ENCODE measurements around the gene C17orf50. TPM values are rescaled to one million over a fixed set of nuclear protein-coding genes. Genes with fewer than 3 reads are reported as not detected.
A peak's percentile ranks its signal among the peaks of the same experiment; 100 is the strongest.

C17orf50 gene
- total and polyA plus RNA-seq, 7 donors, result 0.07 TPM; not detected in 6

GRCh38 chr17:35808240-35808961 is 47.7 kb downstream of the C17orf50 start:
- intact Hi-C loops (cut with DNase I), result loop anchor here (5.0 kb wide), 1 partner anchor 221 kb away; the partner anchor contains the start of gene AP2B1
- WGBS, 2 donors, result 23 to 32% methylated on average over 19 of the region's 19 CpGs
- Histone ChIP-seq H3K9me3 (no peaks in the 10 kb centered on the region), H3K27me3 (no peaks in the 10 kb centered on the region), H3K4me3 (peak overlapping the region; percentile 83 to 89 (median 86)), H3K36me3 (no peaks in the 10 kb centered on the region), H3K27ac (peak overlapping the region; percentile 90 to 98 (median 94)), H3K4me1 (peaks cover 0 to 50% (median 36%) of the 10 kb centered on the region in 4 donors)
- TF ChIP-seq POLR2AphosphoS5 (IDR thresholded peaks at IDR 0.05) (no peak), EP300 (IDR thresholded peaks at IDR 0.05) (no peak), CTCF (IDR thresholded peaks at IDR 0.05) (no peak), POLR2A (IDR thresholded peaks at IDR 0.05) (no peak)
- DNase-seq, result no peak

GRCh38 chr17:35808962-35809854 is 48.5 kb downstream of the C17orf50 start, which contains the start of gene TAF15:
TAF15 (plus strand) TSS chr17:35809484; CDS start chr17:35809570, 86 bp downstream.
- DNase-seq, result peak; percentile 98
- TF ChIP-seq POLR2A (IDR thresholded peaks at IDR 0.05), result peak; percentile 99
- TF ChIP-seq CTCF (IDR thresholded peaks at IDR 0.05), result peak; percentile 65 to 83 (median 74)
- TF ChIP-seq POLR2AphosphoS5 (IDR thresholded peaks at IDR 0.05), result peak; percentile 99 to 100 (median 100)
- TF ChIP-seq EP300 (IDR thresholded peaks at IDR 0.05), result no peak
- Histone ChIP-seq H3K4me3 (peak within 1 kb of the TSS; percentile 83 to 89 (median 86)), H3K27ac (peak within 1 kb of the TSS; percentile 90 to 98 (median 94)), H3K9me3 (no peaks in the 10 kb centered on the region), H3K27me3 (no peaks in the 10 kb centered on the region), H3K36me3 (no peaks in the 10 kb centered on the region), H3K4me1 (peaks cover 0 to 50% (median 35%) of the 10 kb centered on the region in 4 donors)
- WGBS, 2 donors, result 1% methylated on average over 71 of the region's 71 CpGs
- intact Hi-C loops (cut with DNase I), result loop anchor here (1.0 to 5.0 kb wide), 2 partner anchors 45 to 222 kb away; partner anchors contain the start of gene AP2B1

- H3K36me3 ChIP-seq, result no peaks in the 10 kb centered on the region
- H3K27ac ChIP-seq, result peak overlapping the region; percentile 90 to 98 (median 94)
- 0% methylated on average over 24 of the region's 24 CpGs for WGBS, 2 donors
- H3K4me1 ChIP-seq, result peaks cover 0 to 45% (median 37%) of the 10 kb centered on the region in 4 donors
- TF ChIP-seq POLR2AphosphoS5 (IDR thresholded peaks at IDR 0.05) (no peak), CTCF (IDR thresholded peaks at IDR 0.05) (no peak), EP300 (IDR thresholded peaks at IDR 0.05) (no peak), POLR2A (IDR thresholded peaks at IDR 0.05) (no peak)
- no peaks in the 10 kb centered on the region for H3K9me3 ChIP-seq
- intact Hi-C loops (cut with DNase I), result loop anchor here (1.0 to 5.0 kb wide), 2 partner anchors 46 to 223 kb away; partner anchors contain the start of gene AP2B1
- DNase-seq, result no peak
- H3K4me3 ChIP-seq, result peak overlapping the region; percentile 83 to 89 (median 86)
- H3K27me3 ChIP-seq, result no peaks in the 10 kb centered on the region
Observed at GRCh38 chr17:35809855-35810461, 49.3 kb downstream of the C17orf50 start.

- peaks cover 0 to 6% (median 0%) of the 10 kb centered on the region in 4 donors for H3K36me3 ChIP-seq
- H3K9me3 ChIP-seq, result no peaks in the 10 kb centered on the region
- 68 to 86% methylated on average over 6 of the region's 6 CpGs for WGBS, 2 donors
- intact Hi-C loops (cut with DNase I), result no loop called here
- no peak for DNase-seq
- H3K27me3 ChIP-seq, result no peaks in the 10 kb centered on the region
- TF ChIP-seq POLR2AphosphoS5 (IDR thresholded peaks at IDR 0.05) (no peak), EP300 (IDR thresholded peaks at IDR 0.05) (no peak), CTCF (IDR thresholded peaks at IDR 0.05) (no peak), POLR2A (IDR thresholded peaks at IDR 0.05) (no peak)
- H3K4me1 ChIP-seq, result peaks cover 0 to 57% (median 50%) of the 10 kb centered on the region in 4 donors
- no peak overlapping the region for H3K4me3 ChIP-seq
- no peak overlapping the region for H3K27ac ChIP-seq
Observed at GRCh38 chr17:35811759-35812158, 51.1 kb downstream of the C17orf50 start.
